ENCODE data around the gene PLIN5. TPM values are rescaled to one million over a fixed set of nuclear protein-coding genes. Genes with fewer than 3 reads are reported as not detected.
"Not testable (repeated sequence)": the region's sequence is repeated elsewhere in the genome, so short reads cannot be mapped to it uniquely, and the experiment has no call there.

PLIN5 gene
- polyA plus RNA-seq, 4 donors, result 2.6 to 12.3 (median 5.4) TPM

GRCh38 chr19:4543842-4544647 is 9.0 kb upstream of the PLIN5 start:
- no peak for DNase-seq (ENCODE audit: low read depth in 4 of 4, low spot score in 2 of 4)

DNA sequence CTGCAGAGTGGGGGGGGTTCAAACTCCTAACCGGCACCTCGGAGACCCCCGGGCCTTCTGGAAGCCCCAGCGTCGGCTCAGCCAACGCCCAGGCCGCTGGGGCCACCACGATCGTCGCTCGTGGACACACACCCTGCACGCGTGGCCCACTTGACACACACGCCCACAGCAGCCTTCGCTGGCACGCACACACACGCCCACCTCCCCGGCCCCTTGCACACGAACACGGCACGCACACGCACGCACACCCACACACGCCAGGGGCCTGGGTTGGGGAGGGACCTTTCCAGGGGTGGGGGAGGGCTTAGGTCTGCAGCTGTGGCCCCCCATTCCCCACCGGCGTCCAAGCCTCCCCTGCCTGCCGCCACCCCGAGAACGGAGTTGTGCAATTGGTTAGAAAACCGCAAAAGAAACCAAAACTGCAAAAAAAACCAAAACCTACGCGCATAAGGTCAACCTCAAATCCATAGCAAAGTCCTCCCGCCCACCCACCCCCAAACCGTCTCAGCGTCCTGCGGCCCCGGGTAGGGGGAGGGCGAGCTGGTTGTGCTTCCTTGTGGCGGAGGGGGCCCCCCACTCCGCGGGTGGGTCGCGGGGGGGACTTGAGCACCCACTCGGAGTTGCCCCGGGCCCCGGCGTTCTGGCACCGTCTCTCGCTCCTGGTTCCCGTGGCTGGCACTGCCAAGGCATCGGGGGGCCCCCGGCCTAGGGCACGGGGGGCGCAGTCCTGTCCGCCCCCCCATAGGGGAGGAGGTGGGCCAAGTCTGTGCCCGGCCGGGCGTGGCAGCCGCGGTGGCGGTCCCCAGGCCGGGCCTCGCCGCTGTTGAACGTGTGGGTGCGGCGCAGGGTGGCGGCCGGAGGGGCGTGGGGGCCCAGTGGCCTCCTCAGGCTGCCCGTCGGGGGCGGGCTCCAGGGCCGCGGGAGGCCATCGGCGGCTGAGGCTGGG is 8.1 kb upstream of the PLIN5 start:
- no peak for DNase-seq (ENCODE audit: low read depth in 4 of 4, low spot score in 2 of 4)

DNA sequence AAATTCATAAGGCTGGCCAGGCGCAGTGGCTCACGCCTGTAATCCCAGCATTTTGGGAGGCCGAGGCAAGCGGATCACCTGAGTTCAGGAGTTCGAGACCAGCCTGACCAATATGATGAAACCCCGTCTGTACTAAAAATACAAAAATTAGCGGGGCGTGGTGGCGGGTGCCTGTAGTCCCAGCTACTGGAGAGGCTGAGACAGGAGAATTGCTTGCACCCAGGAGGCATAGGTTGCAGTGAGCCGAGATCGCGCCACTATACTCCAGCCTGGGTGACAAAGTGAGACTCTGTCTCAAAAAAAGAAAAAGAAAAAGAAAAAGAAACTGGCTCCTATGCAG is 6.8 kb upstream of the PLIN5 start:
- not testable (repeated sequence) for DNase-seq (ENCODE audit: low read depth in 4 of 4, low spot score in 2 of 4)

DNA sequence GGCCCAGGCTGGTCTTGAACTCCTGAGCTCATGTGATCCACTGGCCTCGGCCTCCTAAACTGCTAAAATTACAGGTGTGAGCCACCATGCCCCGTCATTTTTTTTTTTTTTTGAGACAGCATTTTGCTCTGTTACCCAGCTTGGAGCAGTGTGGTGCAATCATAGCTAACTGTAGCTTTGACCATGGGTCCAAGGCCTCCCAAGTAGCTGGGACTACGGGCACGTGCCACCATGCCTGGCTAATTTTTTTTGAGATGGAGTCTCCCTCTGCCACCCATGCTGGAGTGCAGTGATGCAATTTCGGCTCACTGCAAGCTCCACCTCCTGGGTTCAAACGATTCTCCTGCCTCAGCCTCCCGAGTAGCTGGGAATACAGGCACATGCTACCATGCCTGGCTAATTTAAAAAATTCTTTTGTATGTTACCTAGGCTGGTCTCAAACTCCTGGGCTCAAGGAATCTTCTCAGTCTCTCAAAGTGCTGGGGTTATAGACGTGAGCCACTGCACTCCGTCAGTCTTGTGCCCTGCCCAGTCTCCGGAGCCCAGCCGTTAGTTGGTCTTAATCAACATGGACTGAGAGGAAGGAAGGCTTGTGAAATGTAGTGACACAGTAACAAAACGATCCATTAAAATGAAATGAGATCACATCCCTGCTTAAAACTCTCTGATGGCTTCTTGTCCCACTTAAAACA is 6.2 kb upstream of the PLIN5 start:
- DNase-seq (ENCODE audit: low read depth in 4 of 4, low spot score in 2 of 4), result no peak

DNA sequence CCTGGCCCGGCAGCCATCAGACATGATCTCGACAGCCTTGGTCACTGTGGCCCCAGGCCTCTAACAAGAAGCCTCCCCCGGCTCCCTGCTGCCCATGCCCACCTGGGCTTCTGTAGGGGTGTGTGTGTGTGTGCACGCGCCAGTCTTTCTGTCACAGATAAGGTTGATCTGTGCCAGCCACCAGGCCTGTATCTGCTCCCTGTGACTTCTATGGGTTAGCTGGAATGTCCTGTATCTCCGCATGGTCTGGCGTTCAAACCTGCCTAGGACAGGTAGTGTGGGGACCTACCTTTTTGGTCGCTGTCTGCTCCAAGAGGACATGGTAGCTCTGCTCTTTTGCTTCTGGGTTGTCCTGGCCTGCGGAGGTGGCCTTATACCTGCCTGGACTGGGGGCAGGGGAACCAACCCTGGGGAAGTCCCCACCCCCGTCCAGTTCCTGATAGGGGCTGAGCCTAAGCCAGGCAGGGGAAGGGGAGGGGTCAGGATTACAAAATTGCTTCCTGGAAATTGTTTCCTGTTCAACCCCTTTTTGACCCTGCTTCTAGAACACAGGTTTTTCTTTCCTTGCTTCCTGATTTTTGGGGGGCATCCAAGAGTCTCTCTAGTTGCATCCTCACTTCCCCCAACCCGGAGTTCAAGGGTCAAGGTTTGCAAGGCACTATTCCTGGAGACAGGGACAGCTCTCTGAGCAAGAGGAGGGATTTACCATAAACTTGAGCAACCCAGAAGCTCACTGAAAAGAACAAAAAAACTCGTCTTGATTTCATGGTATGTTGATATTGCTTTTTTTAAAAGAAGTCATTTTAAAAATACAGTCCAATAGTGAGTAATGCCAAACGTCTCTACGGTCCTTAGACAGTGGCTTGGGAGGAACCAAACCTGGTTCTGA is 4.9 kb upstream of the PLIN5 start, which contains the start of gene LRG1:
Gene LRG1, minus strand, starts transcription at position 344 of the 889 bp plus-strand sequence. Its CDS starts 23 bp downstream, at position 321.
- DNase-seq (ENCODE audit: low read depth in 4 of 4, low spot score in 2 of 4), result no peak

- no peak for DNase-seq (ENCODE audit: low read depth in 4 of 4, low spot score in 2 of 4)
Observed at GRCh38 chr19:4539169-4539692, 4.2 kb upstream of the PLIN5 start.

DNA sequence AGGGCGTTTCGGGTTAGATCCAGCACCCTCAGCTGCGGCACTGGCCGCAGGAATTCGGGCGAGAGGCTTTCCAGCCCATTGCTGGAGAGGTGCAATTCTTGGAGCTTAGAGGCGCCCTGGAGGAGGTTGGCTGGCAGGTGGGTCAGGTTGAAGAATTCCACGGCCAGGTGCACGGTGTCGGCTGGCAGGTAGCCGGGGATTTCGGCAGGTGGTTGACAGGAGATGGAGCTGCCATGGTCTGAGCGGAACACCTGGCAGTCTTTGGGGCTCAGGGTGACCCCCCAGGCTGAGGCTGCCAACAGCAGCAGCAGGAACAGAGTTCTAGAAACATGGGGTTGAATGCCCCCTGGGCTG is 3.6 kb upstream of the PLIN5 start:
- no peak for DNase-seq (ENCODE audit: low read depth in 4 of 4, low spot score in 2 of 4)

GRCh38 chr19:4537953-4538600 is 3.1 kb upstream of the PLIN5 start:
- no peak for DNase-seq (ENCODE audit: low read depth in 4 of 4, low spot score in 2 of 4)

DNA sequence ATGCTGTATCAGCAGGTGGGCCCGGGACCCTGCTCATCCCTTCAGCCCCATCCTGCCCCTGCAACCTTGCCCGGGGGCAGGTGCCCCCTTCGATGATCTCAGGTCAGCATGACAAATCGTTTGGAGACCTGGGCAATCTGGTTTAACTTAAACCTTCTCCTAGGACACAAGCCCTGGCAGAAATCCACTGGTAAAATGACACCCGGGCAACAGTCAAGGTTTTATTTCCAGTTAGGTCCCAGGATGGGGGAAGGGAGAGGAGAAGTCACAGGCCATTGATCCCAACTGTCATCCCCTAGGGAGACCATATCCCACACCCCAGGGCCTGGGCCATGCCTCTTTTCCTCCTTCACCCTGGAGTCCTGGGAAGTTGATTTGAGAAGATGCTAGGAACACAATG is 1.8 kb upstream of the PLIN5 start:
- no peak for DNase-seq (ENCODE audit: low read depth in 4 of 4, low spot score in 2 of 4)

DNA sequence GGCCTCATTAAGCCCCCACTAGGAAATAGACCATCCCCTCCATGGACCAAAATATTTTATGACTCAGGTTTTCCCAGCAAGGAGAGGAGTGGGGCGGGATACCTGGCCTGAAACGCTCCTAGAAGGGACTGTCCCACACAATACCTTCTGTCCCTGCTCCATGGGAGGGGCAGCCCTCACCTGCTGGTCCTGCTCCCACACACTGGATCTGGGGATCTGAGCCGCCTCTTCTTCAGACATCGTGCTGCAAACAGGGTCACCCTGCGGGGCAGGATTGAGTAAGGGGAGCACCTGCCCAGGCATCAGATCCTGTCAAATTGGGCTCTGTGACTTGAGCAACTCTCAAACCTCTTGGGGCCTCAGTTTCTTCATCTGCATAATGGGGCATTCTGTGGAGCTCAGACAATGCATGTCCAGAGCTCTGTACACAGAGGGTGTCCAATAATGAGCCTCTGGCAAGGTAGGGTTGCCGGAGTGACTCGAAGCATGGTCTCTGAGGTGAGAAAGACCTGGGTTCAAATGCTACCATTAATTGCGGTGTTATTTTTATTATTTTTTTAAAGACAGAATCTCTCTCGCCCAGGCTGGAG is 1.1 kb downstream of the PLIN5 start:
- no peak for DNase-seq (ENCODE audit: low read depth in 4 of 4, low spot score in 2 of 4)

GRCh38 chr19:4533334-4533733 is 1.7 kb downstream of the PLIN5 start:
- DNase-seq (ENCODE audit: low read depth in 4 of 4, low spot score in 2 of 4), result no peak

DNA sequence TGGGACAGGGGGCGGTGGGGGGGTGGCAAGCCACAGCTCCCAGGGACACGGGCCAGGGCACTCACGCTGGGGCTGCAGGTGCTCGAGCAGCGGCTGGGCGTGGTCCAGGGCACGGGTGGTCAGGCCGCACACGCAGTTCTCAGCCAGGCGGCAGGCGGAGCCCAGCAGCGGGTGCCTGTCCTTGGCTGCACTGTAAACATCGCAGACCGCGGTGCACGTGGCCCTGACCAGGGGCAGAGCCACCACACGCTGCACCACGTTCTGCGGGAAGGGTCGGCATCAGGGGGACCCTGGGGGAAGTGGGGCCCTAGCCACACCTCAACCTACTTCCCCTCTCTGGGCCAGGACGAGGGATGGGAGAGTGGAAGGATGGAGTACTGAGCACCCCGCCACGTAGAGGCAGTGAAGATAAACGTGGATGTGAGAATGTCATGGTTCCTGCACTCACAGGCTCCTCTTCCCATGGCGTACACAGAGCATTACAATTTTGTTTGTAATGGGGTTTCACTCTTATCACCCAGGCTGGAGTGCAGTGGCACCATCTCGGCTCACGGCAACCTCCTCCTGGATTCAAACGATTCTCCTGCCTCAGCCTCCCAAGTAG is 3.4 kb downstream of the PLIN5 start:
- no peak for DNase-seq (ENCODE audit: low read depth in 4 of 4, low spot score in 2 of 4)

DNA sequence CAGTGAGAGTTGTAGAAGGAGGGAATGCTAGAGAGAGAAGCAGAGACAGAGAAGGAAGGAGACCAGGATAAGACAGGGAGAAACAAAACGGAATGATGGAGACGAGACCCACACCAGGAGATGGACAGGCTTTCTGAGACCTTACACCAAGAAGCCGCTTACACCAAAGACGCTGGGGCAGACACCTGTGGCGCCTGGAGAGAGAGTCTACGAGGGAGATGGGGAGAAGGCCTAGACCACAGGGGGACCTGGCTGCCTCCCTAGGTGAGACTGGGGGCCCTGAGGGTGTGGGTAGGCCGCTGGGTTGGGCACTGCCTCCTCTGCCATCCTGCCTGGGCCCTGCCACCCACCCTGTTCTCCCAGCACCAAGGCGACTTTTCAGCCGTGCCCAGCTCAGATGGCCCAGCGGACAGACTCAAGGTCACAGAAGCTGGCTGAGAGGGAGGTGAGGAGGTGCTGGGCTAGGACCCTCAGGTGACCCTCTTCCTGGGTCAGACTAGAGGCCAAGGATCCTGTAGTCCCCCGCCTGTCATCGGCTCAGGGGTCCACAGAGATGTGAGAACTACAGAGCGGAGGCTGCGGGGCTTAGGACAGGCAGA is 5.0 kb downstream of the PLIN5 start:
- no peak for DNase-seq (ENCODE audit: low read depth in 4 of 4, low spot score in 2 of 4)

DNA sequence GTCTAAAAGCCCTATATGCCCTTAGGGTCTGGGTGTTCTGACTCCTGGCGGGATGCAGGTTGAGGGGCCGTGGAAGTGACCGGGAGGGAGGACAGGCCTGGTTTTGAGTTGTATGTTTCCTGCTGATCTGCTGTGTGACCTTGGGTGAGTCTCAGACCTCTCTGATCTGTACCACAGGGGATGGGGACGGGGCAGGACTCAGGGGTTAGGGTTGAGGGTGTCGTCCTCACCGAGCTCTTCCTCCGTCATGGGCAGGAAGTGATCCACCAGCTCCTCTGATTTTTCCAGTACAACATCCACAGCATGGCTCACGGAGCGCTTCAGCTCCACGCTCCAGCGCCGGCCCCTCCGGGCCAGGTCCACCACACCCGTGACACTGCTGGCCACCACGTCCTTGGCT is 6.2 kb downstream of the PLIN5 start:
- no peak for DNase-seq (ENCODE audit: low read depth in 4 of 4, low spot score in 2 of 4)

GRCh38 chr19:4527377-4527776 is 7.6 kb downstream of the PLIN5 start:
- not testable (repeated sequence) for DNase-seq (ENCODE audit: low read depth in 4 of 4, low spot score in 2 of 4)

- no peak for DNase-seq (ENCODE audit: low read depth in 4 of 4, low spot score in 2 of 4)
Observed at GRCh38 chr19:4525563-4526002, 9.4 kb downstream of the PLIN5 start.

- DNase-seq (ENCODE audit: low read depth in 4 of 4, low spot score in 2 of 4), result no peak
Observed at GRCh38 chr19:4524808-4525562, 10.0 kb downstream of the PLIN5 start.

Data from left renal cortex interstitium (tissue), 4 donors.